Colonic mucosa (tissue), 4 donors: ENCODE results near the gene CDC42EP2. TPM values are rescaled to one million over a fixed set of nuclear protein-coding genes. Genes with fewer than 3 reads are reported as not detected.
"Not testable (repeated sequence)": the region's sequence is repeated elsewhere in the genome, so short reads cannot be mapped to it uniquely, and the experiment has no call there.

ENCODE experiments used
- DNase-seq: peaks from one replicate; pipeline ENCODE4 v3.0.0-alpha.2; 2020
- H3K27ac ChIP-seq: fragments of 200-600 bp; one replicate; pipeline ENCODE4 v1.8.0; 2021
- H3K27me3 ChIP-seq: fragments of 200-600 bp; one replicate; pipeline ENCODE4 v1.8.0; 2021
- H3K36me3 ChIP-seq: fragments of 200-600 bp; one replicate; pipeline ENCODE4 v1.8.0; 2021
- H3K4me1 ChIP-seq: fragments of 200-600 bp; one replicate; pipeline ENCODE4 v1.8.0; 2021; ENCODE audit warnings: mild to moderate bottlenecking
- H3K4me3 ChIP-seq: fragments of 200-600 bp; one replicate; pipeline ENCODE4 v1.8.0; 2021
- H3K9ac ChIP-seq, 2 donors: one replicate each; pipeline ENCODE4 v1.7.0; 2013; ENCODE audit warnings: control low read depth in 2 of 2, low read depth in 2 of 2, low read length in 2 of 2
- H3K9me3 ChIP-seq: fragments of 200-600 bp; one replicate; pipeline ENCODE4 v1.8.0; 2021
- intact Hi-C: fragments of 100-400 bp; cut with DNase I; formaldehyde crosslinking; loops from one replicate; pipeline ENCODE4 v1.14.1; 2022
- total RNA-seq, 2 donors: library from RNA; stranded (reverse); fragmentation: NEBNext Ultra II Directional in 1 of 2; extraction: Animal tissue kit (Norgen Biotek cat#: 25700) in 1 of 2; gene quantifications; one replicate each; pipeline ENCODE4 v1.2.1, GENCODE V29; 2021
- TF ChIP-seq, protein P1 (sequence below): fragments of 200-600 bp; IDR thresholded peaks from one replicate; pipeline ENCODE4 v1.8.0; 2022; ENCODE audit warnings: antibody characterized with exemption, mild to moderate bottlenecking
- donor health status: healthy.
- donor health status: DM: no; HTN: no; CAD: no.
- donor health status: DM: no; HTN: no; CAD: no.

The CDC42EP2 gene
- total RNA-seq, 2 donors from 2014 or later, result 7.8 to 28.3 TPM

GRCh38 chr11:65329944-65330403 lies 15.3 kb downstream of the CDC42EP2 start:
- Histone ChIP-seq H3K27ac (no peak overlapping the region), H3K36me3 (no peaks in the 10 kb centered on the region), H3K27me3 (no peaks in the 10 kb centered on the region), H3K4me1 (no peaks in the 10 kb centered on the region), H3K9ac (no peak overlapping the region), H3K9me3 (no peaks in the 10 kb centered on the region), H3K4me3 (no peak overlapping the region)
- DNase-seq, result peak; percentile 96
- TF ChIP-seq, protein P1, sequence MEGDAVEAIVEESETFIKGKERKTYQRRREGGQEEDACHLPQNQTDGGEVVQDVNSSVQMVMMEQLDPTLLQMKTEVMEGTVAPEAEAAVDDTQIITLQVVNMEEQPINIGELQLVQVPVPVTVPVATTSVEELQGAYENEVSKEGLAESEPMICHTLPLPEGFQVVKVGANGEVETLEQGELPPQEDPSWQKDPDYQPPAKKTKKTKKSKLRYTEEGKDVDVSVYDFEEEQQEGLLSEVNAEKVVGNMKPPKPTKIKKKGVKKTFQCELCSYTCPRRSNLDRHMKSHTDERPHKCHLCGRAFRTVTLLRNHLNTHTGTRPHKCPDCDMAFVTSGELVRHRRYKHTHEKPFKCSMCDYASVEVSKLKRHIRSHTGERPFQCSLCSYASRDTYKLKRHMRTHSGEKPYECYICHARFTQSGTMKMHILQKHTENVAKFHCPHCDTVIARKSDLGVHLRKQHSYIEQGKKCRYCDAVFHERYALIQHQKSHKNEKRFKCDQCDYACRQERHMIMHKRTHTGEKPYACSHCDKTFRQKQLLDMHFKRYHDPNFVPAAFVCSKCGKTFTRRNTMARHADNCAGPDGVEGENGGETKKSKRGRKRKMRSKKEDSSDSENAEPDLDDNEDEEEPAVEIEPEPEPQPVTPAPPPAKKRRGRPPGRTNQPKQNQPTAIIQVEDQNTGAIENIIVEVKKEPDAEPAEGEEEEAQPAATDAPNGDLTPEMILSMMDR, result peak; percentile 76
- intact Hi-C loops, result loop anchor here (2.0 to 10.0 kb wide), 2 partner anchors 53 to 125 kb away; no protein-coding TSS in a partner anchor

GRCh38 chr11:65330544-65330943 lies 15.9 kb downstream of the CDC42EP2 start:
- no peaks in the 10 kb centered on the region for H3K9me3 ChIP-seq
- TF ChIP-seq, protein P1, result no peak
- no peak overlapping the region for H3K27ac ChIP-seq
- intact Hi-C loops, result no loop called here
- no peak for DNase-seq
- no peak overlapping the region for H3K9ac ChIP-seq
- H3K27me3 ChIP-seq, result no peaks in the 10 kb centered on the region
- H3K4me1 ChIP-seq, result no peaks in the 10 kb centered on the region
- H3K4me3 ChIP-seq, result no peak overlapping the region
- H3K36me3 ChIP-seq, result no peaks in the 10 kb centered on the region

DNA sequence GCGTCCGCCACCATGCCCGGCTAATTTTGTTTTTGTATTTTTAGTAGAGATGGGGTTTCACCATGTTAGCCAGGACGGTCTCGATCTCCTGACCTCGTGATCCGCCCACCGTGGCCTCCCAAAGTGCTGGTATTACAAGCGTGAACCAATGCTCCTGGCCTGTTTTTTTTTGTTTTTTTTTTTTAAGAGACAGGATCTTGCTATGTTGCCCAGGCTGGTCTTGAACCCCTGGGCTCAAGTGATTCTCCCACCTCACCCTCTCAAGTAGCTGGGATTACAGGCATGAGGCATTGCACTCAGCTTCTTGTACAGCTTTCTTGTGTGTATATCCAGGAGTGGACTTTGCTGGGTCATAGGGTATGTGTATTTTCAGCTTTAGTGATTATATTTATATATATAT lies 17.9 kb downstream of the CDC42EP2 start:
- H3K36me3 ChIP-seq, H3K9ac ChIP-seq, H3K4me3 ChIP-seq, H3K27me3 ChIP-seq, H3K27ac ChIP-seq, H3K4me1 ChIP-seq, H3K9me3 ChIP-seq, DNase-seq, intact Hi-C loops: not testable (repeated sequence)

DNA sequence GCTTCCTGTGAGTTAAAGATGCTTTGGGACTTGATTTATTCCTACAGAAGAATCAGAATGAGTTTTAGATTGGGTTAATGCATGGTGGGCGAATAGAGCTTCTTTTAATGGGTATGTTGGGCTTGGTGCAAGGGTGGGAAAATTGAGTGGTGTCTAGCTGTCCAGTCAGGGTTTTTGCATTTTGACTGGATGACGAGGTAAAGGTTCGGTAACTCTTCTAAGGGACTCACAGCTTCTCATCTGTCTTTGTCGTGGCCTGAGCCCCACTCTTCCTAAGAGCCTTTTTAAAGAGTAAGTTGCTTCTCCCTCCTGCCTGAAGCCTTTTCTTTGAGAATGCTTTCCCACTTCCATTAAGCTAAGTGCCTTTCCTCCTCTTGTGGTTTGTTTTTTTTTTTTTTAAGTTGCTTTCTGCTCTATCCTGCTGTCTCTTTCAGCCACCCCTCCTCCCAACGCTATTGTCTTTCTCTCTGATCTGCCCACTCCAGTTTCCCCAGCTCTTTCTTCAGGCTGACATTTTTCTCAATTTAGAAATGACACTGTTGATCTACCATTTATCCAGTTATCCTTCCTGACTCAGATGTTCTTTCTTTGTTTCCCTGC lies 20.1 kb downstream of the CDC42EP2 start:
- peak overlapping the region; percentile 73 for H3K27ac ChIP-seq
- no peak for DNase-seq
- TF ChIP-seq, protein P1, result no peak
- intact Hi-C loops, result no loop called here
- peak overlapping the region; percentile 94 for H3K4me3 ChIP-seq
- no peaks in the 10 kb centered on the region for H3K9me3 ChIP-seq
- H3K9ac ChIP-seq, result peak overlapping the region; percentile 87 to 92
- no peaks in the 10 kb centered on the region for H3K36me3 ChIP-seq
- no peaks in the 10 kb centered on the region for H3K4me1 ChIP-seq
- H3K27me3 ChIP-seq, result no peaks in the 10 kb centered on the region

GRCh38 chr11:65338676-65339075 lies 24.0 kb downstream of the CDC42EP2 start:
- DNase-seq, result no peak
- Histone ChIP-seq H3K4me1 (no peaks in the 10 kb centered on the region), H3K9me3 (no peaks in the 10 kb centered on the region), H3K9ac (no peak overlapping the region), H3K27me3 (no peaks in the 10 kb centered on the region), H3K27ac (no peak overlapping the region), H3K36me3 (peaks cover 21% of the 10 kb centered on the region), H3K4me3 (no peak overlapping the region)
- TF ChIP-seq, protein P1, result no peak
- intact Hi-C loops, result no loop called here

DNA sequence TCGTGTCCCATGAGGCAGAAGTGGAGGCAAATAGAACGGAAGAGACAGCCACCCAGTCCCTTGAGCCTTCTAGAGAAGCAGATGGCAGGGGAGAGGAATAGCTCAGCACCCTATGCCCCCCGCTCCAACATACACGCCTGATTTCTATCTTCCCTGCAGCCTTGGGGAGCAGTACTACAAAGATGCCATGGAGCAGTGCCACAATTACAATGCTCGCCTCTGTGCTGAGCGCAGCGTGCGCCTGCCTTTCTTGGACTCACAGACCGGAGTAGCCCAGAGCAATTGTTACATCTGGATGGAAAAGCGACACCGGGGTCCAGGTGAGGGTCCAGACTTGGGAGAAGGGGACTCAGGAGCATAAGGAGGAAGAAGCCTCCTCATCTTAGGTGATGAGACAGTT lies 25.6 kb downstream of the CDC42EP2 start:
- Histone ChIP-seq H3K9ac (no peak overlapping the region), H3K4me3 (no peak overlapping the region), H3K9me3 (no peaks in the 10 kb centered on the region), H3K27me3 (no peaks in the 10 kb centered on the region), H3K36me3 (peaks cover 34% of the 10 kb centered on the region), H3K27ac (no peak overlapping the region), H3K4me1 (no peaks in the 10 kb centered on the region)
- TF ChIP-seq, protein P1, result no peak
- intact Hi-C loops, result no loop called here
- DNase-seq, result no peak
